Parietal lobe (tissue), 2 donors: ENCODE data around the gene HOXC11. TPM values are rescaled to one million over a fixed set of nuclear protein-coding genes. Genes with fewer than 3 reads are reported as not detected.

Experiments
- small RNA-seq: library from RNA; depleted of rRNA; stranded (forward); fragments of <200 nt; gene quantifications from one replicate; pipeline ENCODE3, GENCODE V24; 2014; ENCODE audit warnings: low replicate concordance
- total RNA-seq: library from RNA; depleted of rRNA; stranded (reverse); fragments of >200 nt; gene quantifications from one replicate; pipeline ENCODE4 v1.2.3, GENCODE V29; 2014

The HOXC11 gene
- total RNA-seq: not detected

GRCh38 chr12:53972722-53973235, at the start of gene HOXC11:
TSS of gene HOXC11 (plus strand) at chr12:53973126. CDS start at chr12:53973242, 116 bp downstream.

DNA sequence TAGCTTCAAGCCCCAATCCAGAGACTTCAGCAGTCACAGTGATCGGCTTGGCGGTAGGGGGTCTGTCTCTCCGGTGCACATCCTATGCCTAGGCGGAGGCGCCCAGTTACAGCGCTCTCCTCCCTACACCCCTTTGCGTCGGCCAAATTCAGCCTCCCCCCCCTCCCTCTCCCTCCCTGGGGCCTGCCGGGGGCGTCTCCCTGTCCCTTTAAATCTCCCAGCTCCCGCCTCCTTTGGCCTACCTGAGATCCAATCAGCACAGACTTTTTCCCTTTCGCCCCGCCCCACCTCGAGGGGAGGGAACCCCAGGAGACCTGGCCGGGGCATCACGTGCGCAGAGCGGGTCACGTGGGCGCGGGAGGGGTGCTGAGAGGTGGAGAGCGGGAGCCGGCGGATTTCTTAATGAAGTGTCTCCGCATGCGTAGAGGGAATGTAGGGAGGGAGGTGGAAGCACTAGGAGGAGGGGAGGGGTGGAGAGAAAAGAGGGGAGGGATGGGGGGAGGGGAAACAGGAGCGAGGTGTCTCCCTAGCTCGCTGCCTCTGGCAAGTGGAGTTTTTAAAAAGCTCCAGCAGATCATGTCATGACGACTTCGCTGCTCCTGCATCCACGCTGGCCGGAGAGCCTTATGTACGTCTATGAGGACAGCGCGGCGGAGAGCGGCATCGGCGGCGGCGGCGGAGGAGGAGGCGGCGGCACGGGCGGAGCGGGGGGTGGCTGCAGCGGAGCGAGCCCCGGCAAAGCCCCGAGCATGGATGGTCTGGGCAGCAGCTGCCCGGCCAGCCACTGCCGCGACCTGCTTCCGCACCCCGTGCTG, 34.4 kb upstream of the HOXC11 start, which contains the start of gene HOXC13:
Gene HOXC13, plus strand, starts transcription at position 506 of the 815 bp plus-strand sequence. Its CDS starts 76 bp downstream, at position 582.

DNA sequence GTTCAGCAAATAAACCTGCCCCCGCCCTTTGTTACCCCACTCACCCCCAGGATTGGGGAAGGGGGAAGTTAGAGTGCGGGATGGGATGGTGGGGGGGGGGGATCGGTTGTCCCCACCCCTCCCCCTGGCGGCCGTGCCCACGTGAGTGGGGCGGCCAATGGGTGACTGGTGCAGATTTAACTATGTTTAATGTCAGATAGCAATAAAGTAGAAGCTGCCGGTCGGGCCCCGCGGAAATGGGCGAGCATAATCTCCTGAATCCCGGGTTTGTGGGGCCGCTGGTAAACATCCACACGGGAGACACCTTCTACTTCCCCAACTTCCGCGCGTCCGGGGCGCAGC, 18.3 kb upstream of the HOXC11 start, which contains the start of gene HOXC12:
Gene HOXC12, plus strand, starts transcription at position 210 of the 342 bp plus-strand sequence. Its CDS starts 27 bp downstream, at position 237.

DNA sequence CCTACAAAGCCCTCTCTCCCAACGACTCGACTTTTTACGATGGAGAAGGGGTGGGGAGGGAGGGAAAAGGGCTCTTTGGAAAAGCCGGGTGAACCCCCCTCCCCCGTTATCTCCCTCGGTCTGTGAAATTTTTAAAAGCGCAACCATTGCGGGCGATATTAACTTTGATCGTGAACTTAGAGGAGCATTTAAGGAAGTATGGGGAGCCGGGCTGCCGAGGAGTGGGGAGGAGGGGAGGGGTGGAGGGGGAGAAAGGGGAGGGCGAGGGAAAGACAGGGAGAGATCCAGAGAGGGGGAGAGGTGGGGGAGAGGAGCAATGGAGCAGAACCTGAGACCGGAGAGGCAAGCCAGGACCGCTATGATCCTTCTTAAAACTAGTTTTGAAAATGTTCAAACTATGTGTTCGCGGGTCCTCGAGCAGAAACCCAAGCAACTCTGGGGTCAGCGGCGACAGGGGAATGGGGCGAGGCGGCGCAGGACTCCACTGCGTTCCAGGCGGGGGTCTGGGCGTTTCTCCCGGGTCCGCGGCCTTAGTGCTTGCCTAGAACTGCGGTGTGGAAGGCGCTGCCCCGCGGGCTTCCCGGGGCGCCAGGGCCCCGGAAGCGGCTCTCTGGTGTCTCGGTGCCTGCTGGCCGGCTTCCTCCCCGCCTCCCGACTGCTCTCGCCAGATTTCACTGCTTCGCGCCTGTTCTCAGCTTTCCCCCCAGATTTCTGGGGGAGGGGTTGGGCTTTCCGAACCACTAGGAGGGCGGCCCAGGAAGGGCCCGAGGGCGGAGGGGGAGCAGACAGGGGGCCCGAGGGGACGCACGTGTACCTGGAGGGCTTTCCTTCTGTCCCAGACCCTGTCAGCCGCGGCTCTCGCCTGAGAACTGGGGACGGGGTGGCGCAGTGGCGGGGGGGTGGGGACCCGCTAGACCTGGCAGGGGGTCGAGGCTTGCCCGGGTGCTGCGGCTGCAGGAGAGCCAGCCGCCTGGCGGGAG, 1.4 kb downstream of the HOXC11 start, which contains the start of gene HOTAIR:
Gene HOTAIR, minus strand, starts transcription at position 871 of the 980 bp plus-strand sequence.

GRCh38 chr12:53984901-53985691, 12.2 kb downstream of the HOXC11 start, which contains the start of gene HOXC10:
TSS of gene HOXC10 (plus strand) at chr12:53985146. CDS start at chr12:53985260, 114 bp downstream.

DNA sequence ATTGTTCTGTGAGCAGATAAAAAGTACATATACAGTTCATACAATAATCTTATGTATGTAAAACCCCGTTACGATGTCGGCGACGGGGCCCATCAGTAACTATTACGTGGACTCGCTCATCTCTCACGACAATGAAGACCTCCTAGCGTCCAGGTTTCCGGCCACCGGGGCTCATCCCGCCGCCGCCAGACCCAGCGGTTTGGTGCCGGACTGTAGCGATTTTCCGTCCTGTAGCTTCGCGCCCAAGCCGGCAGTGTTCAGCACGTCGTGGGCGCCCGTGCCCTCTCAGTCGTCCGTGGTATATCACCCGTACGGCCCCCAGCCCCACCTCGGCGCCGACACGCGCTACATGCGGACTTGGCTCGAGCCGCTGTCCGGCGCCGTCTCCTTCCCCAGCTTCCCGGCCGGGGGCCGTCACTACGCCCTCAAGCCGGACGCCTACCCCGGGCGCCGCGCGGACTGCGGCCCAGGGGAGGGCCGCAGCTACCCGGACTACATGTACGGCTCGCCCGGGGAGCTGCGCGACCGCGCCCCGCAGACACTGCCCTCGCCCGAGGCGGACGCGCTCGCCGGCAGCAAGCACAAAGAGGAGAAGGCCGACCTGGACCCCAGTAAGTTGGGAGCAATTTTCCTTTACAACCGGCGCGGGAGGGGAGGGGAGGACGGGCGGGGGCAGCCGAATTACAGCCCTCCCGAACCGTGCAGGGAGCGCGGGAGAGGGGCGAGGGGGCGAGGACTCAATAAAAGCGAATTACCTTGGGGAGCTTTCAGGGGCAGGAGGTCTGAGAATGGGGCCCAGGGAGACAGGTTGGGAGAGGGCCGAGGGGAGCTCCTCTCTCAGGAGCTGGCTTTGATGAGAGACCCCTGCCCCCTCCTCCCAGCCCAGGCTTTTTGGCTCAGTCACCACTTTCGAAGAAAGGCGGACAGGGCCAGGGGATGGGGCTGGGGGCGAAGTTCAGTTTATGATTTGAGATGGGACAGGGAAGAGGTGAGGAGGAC, 27.5 kb downstream of the HOXC11 start, which contains the start of gene HOXC9:
Gene HOXC9, plus strand, starts transcription at position 46 of the 999 bp plus-strand sequence. Its CDS starts 28 bp downstream, at position 74.

Small RNA genes within 50 kb of the gene (small RNA-seq; reads per million reads assigned to genes)
- gene AC012531.3 (not detected), gene AC012531.4 (not detected), gene MIR196A2 (not detected), gene RF01905 (not detected), gene RF01906 (not detected)

Other genes with a start within 250 kb of the HOXC11 start
- 144 TPM for gene CALCOCO1, start 245.7 kb upstream of the HOXC11 start, total RNA-seq
- gene CISTR, start 221.1 kb upstream of the HOXC11 start, total RNA-seq: not detected
- not detected for gene HOXC13, start 34.3 kb upstream of the HOXC11 start, total RNA-seq
- gene HOXC12, start 18.2 kb upstream of the HOXC11 start, total RNA-seq: not detected
- gene HOTAIR, start 1.8 kb downstream of the HOXC11 start, total RNA-seq: not detected
- not detected for gene HOXC10, start 12.0 kb downstream of the HOXC11 start, total RNA-seq
- gene HOXC9, start 27.0 kb downstream of the HOXC11 start, total RNA-seq: not detected
- not detected for gene HOXC8, start 35.9 kb downstream of the HOXC11 start, total RNA-seq
- not detected for gene HOXC6, start 55.3 kb downstream of the HOXC11 start, total RNA-seq
- not detected for gene HOXC5, start 59.9 kb downstream of the HOXC11 start, total RNA-seq
- gene HOXC4, start 80.7 kb downstream of the HOXC11 start, total RNA-seq: not detected
- 50.1 TPM for gene SMUG1, start 215.9 kb downstream of the HOXC11 start, total RNA-seq